ENCODE measurements around the gene PSG1.
"Not testable (repeated sequence)": the region's sequence is repeated elsewhere in the genome, so short reads cannot be mapped to it uniquely, and the experiment has no call there.

PSG1 gene

DNA sequence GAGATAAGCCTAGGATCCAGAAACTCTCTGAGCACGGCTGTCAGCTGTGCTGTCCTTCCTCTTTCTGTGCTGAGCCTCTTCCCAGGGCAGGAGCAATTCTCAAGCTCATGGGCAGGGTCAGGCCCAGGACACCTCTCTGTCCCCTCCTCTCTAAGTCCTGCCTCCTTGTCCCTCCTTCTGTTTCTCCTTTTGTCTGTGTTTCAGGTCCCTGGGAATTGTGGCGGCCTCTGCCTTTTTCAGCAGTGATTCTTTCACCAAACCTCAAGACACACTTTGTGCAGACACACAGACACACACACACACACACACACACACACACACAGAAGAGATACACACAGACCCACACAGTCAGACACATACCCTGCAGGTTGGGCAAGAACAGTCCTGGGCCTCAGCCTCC, at the start of gene PSG1:
Gene PSG1, minus strand, starts transcription at position 101 of the 400 bp plus-strand sequence. CDS start 132 bp downstream, outside the sequence.
- DNase-seq (ENCODE audit: low read depth), result no peak

DNA sequence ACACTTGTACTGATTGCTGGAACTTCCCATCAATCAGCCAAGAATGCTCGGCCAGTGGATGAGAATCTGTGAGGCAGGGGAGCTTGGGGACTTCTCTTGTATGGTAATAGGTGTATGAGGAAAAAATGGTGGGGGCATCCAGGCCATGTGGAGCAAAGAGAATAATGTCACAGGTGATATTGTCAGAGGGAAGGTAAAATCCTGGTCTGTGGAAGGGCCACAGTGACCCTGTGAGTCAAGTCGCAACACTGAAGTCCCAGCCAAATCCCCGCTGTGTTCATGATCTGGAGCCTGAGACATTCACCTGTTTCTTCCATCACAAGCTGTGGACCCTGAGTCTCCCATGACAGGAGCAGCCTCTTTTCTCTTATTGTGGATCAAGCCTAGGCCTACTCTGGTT, 49.4 kb upstream of the PSG1 start:
- DNase-seq (ENCODE audit: low read depth), result no peak

DNA sequence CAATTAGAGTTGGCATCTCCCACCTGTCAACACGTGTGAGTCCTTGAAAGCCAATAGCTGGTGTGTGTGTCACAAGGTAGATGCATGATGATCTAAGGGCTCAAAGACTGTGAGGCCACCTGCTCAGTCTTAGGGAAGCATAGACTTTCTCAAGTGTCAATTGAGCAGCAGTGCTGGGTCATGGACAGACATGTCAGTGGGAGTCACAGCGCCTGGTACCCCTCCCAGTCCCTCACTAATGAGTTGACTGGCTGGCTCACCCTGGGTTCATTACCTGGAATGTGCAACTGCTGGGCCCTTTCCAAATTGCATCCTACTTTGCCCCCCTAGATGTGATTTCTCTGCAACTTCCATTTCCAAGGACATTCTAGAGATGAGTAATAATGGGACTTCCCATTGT, 47.3 kb upstream of the PSG1 start:
- no peak for DNase-seq (ENCODE audit: low read depth)

DNA sequence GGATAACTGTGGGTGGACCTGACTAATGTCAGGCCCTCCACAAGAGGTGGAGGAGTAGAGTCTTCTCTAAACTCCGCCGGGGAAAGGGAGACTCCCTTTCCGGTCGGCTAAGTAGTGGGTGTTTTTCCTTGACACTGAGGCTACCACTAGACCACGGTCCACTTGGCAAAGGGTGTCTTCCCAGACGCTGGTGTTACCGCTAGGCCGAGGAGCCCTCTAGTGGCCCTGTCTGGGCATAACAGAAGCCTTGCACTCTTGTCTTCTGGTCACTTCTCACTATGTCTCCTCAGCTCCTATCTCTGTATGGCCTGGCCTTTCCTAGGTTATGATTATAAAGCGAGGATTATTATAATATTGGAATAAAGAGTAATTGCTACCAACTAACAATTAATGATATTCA, 43.6 kb upstream of the PSG1 start:
- not testable (repeated sequence) for DNase-seq (ENCODE audit: low read depth)

DNA sequence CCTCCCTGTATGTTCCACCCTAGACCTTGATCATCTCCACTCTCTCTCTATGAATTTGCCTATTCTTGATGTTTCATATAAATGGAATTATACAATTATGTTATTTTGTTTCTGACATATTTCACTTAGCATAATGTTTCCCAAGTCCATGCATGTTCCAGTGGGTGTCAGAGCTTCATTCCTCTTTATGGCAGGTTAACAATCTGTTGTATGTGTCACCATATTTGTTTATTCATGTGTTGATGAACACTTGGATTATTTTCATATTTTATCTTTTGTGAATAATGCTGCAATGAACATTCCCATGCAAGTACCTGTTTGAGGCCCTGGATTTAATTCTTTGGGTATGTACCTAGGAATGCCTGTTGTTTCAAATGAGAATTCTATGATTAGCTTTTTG, 41.5 kb upstream of the PSG1 start:
- not testable (repeated sequence) for DNase-seq (ENCODE audit: low read depth)

DNA sequence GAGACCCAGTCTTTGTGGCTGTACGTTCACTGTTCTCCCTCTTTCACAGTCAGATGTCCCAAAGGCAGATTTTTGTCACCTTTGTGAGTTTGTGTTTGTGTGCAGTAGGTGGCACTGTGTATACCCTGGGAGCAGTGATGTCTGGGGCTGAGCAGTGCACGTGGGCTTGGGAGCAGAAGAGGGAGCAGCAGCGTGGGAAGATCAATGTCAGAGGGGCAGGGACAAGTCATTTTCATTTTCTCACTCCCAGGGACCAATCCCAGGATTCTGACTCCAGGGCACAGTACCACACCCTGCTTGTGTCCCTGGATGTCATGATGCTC, 40.2 kb upstream of the PSG1 start:
- DNase-seq (ENCODE audit: low read depth), result no peak

DNA sequence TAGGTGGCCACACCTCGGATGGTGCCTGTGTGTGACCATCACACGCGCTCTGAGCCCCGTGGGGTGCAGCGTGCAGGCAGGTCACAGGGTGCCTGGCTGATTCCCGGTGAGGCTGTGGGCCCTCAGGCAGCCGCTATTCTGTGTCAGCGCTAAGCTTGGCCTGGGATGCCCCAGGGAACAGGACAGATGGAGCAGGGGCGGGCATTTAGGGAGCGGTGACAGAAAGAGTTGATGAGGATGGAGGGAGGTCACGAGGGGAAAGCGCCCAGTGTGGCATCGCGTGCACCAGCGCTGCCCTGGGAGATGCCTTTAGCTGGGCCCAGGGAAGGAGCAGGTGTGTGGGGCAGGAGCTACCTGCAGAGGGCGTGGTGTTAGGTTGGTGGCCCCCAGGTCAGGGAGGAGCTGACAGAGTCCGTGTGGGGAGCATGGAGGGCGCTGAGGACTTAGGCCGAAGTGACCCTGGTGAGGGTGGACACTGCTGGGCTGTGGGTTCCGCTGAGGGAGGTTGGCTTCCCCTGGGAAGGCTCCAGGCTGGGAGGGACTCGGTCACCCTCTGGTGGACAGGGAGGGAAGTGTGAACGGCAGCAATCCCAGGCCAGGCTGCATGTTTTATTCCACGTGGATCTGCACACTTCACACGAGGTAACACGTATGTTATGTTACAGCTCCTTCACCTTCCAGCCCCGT, 39.7 kb upstream of the PSG1 start:
- not testable (repeated sequence) for DNase-seq (ENCODE audit: low read depth)

DNA sequence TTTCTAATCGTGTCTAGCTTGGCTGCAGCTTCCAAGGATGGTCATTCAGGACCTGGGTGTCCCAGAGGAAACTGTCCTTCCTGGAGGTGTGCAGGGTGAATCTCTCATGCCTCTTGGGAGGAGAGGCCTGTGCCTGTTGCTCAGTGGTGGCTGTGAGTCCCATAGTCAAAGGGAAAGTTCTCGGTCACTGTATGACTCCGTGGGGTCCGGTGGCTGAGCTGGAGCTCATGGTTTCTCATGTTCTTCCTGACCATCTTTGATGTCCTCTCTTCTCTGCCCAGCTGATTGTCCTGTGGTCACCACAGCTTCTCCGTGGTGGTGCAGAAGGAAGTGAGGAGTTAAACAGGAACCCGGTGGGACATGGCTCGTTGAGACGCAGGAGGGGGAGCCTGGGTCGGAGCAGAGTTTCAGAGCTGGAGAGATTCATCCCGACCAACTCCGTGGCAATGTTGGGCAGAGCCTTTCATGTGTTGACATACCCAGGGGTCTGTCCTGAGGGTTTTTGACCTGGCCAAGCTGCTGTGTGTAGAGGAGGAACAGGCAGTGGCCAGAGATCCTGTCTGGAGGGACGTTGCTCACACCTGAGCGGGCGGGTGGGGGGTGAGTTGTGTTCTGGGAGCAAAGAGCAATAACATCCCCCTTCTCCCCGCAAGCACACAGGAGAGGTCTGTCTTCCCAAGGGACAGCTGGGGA, 39.0 kb upstream of the PSG1 start:
- not testable (repeated sequence) for DNase-seq (ENCODE audit: low read depth)

DNA sequence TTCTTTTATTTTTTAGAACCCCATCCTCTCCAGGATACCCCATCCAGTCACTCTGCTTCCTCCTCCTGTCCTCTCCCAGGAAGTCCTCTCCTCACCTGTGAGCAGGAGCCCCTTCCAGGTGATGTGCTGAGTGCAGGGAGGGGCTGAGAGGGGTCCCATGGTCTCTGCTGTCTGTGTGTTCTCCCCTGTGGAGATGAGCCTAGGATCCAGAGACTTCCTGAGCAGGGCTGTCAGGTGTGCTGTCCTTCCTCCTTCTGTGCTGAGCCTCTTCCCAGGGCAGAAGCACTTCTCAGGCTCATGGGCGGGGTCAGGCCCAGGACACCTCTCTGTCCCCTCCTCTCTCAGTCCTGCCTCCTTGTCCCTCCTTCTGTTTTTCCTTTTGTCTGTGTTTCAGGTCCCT, 38.1 kb upstream of the PSG1 start, which contains the start of gene PSG6:
Gene PSG6, minus strand, starts transcription at position 261 of the 400 bp plus-strand sequence. Its CDS starts 102 bp downstream, at position 159.
- DNase-seq (ENCODE audit: low read depth), result not testable (repeated sequence)

DNA sequence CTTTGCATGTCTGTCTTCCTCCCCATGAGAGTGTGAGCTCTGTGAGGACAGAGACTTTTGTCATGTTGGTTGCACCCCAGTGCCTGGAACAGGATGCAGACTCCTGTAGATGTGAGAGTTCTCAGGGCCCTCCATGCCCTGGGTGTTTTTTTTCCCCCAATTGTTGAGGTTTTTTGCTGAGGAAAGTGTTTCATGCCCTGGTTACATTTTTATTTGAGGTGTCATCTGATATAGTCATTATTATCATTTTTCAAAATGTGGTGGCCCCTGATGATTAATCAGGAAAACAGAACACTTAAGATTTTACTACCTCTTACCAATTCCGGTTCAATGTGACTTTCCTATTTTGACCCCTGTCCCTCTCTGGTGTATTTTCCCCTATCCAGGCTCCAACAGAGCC, 37.4 kb upstream of the PSG1 start:
- DNase-seq (ENCODE audit: low read depth), result not testable (repeated sequence)

DNA sequence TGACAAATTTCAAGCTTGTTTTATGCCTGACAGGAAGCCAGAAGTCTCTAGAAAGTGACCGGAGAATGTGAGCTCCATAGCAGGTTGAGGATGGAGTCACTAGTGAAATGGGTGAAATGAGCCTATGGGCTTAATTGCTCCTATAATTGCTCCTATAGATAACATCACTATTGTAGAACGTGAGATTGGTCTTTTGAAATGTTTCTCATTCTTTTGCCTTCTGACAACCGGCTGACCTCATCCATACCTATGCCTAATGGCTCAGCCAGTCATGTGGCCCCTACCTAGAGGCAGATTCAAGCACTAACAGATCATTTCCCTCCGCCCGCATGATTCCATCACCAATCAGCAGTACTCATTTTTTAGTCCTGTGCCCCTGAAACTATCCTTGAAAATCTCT, 34.0 kb upstream of the PSG1 start:
- not testable (repeated sequence) for DNase-seq (ENCODE audit: low read depth)

DNA sequence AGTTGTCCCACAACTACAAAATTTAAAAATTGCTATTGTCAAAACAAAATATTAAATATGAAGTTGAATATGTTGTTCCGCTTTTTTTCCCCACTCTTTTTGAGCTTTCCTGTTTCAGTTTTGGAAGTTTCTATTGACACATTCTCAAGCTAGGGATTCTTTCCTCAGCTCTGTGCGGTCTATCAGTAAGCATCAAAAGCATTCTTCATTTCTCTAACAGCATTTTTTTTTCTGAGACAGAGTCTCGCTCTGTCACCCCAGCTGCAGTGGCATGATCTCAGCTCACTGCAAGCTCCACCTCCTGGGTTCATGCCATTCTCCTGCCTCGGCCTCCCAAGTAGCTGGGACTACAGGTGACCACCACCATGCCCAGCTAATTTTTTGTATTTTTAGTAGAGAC, 33.4 kb upstream of the PSG1 start:
- not testable (repeated sequence) for DNase-seq (ENCODE audit: low read depth)

DNA sequence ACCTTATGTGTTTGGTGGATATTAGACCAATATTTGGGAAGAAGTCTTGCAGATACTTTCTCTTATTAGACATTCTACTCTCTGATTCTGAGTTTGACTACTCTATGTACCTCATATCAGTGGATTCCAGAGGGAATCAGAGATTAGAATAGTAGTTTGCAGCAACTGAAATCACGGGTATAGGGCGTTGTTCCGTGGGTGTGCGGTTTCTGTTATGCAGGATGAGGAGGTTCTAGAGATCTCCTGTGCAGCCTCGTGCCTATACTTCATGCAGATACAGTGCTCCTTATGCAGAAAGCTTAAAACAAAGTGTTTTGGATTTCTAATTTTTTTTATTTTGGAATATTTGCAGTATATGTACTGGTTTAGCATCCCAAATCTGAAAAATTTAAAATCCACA, 32.2 kb upstream of the PSG1 start:
- not testable (repeated sequence) for DNase-seq (ENCODE audit: low read depth)

DNA sequence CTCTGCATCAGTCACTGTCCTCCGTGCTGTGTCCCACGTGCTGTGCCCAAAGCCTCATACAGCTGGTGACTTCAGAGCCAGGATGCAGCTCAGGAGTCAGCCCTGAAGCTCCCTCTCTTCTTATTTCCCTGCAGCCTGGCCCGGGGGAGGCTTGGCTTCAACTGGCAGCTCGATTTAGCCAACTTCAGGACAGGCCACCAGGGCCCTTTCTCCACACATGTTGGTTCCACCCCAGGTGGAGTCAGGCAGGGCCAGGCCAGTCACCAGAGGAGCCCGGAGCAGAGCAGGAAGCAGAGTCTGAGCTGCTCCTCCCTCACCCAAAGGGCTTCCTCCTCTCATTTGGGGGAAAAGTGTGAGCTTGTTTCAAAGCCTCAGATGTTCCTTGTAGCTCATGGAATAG, 26.6 kb upstream of the PSG1 start:
- DNase-seq (ENCODE audit: low read depth), result not testable (repeated sequence)

DNA sequence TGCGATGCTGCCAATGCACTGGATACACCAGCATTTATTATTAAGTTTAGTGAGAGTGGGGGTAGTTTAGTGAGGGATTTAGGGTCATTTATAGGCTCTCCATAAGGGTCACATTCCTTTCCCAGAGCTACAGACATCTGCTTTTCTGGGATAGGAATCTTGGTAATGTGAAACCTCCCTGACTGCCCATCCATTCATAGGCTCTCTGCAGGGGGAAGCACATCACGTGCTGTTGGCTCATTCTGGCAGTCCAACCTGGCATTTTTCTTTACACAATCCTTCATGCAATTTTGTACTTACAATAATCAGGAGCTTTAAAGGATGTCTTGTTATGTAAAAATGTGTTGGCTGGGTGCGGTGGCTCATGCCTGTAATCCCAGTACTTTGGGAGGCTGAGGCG, 21.0 kb upstream of the PSG1 start:
- not testable (repeated sequence) for DNase-seq (ENCODE audit: low read depth)

DNA sequence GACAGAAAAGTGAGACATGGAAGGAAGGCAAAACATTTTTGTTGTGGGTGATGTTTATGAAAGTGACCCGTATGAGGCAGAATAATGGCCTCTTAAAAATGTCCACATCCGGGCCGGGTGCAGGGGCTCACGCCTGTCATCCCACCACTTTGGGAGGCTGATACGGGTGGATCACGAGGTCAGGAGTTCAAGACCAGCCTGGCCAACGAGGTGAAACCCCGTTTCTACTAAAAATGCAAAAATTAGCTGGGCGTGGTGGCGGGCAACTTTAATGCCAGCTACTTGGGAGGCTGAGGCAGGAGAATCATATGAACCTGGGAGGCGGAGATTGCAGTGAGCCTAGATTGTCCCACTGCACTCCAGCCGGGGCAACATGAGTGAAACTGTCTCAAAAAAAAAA, 20.2 kb upstream of the PSG1 start:
- not testable (repeated sequence) for DNase-seq (ENCODE audit: low read depth)

DNA sequence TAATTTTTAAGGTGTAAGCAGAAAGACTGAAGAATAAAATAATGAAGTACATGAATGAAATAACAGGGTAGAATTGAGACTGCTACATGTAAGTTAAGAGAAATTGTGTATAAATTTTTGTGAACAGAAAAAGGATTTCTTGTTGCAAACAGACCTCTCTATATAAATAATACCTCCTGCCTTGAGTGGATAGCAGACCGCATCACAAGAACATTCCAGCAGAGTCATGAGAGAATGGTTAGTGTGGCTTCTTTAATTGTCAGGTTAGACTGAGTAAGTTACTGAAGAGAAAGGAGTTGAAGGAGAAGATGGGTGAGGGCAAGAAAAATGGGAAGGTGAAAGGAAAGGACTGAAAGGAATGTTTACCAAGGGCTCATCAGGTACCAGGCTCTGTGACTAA, 19.6 kb upstream of the PSG1 start:
- DNase-seq (ENCODE audit: low read depth), result not testable (repeated sequence)

DNA sequence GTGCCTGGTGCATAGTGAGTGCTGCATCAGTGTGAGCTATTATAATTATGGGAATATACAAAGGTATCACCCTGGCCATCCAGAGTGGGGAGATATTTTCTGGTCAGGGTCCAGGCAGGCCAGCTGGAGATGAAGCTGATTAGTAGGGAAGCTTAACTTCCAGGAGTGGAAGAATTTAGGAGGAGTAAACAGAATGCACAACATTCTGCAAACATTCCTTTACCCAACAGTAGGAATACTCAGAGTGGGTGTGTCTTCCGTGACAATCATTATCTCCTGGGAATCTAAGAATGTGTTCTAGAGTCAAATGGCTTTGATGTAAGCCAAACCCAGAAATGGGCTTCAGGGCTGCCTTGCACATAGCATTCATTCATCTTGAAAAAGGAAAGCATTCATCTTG, 19.1 kb upstream of the PSG1 start:
- not testable (repeated sequence) for DNase-seq (ENCODE audit: low read depth)

DNA sequence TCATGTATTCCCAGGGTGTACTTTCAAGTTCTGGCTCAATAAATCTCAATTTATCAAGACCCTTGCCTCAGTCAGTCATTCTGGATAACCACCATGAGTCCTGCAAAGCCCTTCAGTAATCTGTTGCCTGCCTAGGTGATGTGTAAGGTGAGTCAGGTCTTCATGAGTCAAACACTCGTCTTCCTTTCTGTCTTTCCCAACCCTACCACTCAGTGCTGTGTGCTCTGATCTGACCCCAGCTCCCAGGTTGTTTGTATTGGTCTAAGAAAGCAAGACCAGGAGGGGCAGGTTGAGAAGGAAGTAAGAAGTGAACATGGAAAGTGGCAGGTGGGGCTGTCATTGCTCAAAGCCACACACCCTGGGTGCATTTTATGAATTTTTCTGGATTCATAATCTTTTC, 18.2 kb upstream of the PSG1 start:
- not testable (repeated sequence) for DNase-seq (ENCODE audit: low read depth)

DNA sequence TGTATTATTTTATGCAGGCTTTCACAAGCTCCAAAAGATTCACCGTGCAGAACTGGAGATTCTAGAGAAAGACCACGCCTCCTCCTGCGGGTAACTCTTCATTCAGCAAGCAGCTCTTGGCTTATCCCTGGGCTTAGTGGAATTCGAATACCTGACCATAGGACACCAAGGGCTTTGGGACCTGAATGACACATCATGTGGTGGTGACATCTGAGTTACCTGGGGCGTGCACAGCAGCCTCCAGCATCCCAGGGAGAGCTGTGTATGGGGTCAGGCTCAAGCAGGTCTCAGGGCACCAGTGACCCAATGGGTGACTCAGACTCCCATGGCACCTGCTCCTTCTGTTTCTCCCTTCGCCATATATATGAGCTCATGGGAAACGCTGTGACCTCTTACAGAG, 10.9 kb upstream of the PSG1 start:
- DNase-seq (ENCODE audit: low read depth), result not testable (repeated sequence)

DNA sequence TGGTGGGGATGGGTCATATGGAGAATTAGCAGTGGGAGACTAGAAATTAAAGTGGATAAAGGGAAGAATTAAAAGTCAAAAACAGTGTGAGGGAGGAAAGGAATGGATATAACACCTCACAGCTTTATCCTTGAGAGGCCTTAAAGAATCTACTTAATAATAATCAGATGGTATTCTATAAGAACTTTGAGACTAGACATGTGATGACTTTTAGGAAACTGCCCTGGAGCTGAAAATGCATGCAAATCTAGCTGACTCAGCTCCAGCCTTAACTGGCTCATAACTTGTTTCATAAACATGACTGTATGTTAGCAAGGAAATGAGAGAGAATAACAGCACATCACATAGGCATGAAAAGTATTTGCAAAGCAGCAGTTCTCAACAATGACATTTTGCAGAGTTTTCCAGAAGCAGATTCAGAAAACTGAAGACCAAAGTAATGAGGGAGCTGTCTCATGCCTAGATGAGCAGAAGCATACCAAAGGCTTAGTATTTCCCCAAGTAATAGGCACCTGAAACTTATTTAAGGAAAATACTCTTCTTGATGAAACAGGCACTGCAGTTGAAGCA, 8.4 kb upstream of the PSG1 start:
- DNase-seq (ENCODE audit: low read depth), result not testable (repeated sequence)

DNA sequence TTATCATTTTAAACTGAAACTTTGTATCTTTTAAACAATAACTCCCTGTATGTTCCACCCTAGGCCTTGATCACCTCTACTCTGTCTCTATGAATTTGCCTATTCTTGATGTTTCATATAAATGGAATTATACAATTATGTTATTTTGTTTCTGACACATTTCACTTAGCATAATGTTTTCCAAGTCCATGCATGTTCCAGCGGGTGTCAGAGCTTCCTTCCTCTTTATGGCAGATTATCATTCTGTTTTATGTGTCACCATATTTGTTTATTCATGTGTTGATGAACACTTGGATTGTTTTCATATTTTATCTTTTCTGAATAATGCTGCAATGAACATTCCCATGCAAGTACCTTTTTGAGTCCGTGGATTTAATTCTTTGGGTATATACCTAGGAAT, 3.2 kb upstream of the PSG1 start:
- not testable (repeated sequence) for DNase-seq (ENCODE audit: low read depth)

DNA sequence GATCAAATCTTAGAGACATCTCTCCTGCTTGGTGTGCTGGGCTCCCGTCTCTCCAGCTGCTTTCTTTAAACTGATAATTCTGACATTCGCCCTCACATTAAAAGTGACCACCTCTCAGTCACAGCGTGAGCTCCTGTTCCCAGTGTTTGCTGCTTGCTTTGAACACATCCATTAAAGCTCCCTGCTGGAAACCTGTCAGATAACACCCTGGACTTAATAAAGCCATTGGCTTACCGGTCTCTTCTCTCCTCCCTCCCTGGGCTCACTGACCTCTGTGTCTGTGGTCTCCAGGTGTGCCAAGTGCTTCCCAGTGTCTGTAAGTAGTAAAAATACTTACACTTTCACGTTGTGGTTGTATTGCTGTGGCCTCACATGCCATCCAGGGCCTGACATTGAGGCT, 2.5 kb upstream of the PSG1 start:
- not testable (repeated sequence) for DNase-seq (ENCODE audit: low read depth)
